ENCODE measurements around the gene CRHR1.
"Not testable (repeated sequence)": the region's sequence is repeated elsewhere in the genome, so short reads cannot be mapped to it uniquely, and the experiment has no call there.

CRHR1 gene

GRCh38 chr17:45784293-45784740 is at the start of gene CRHR1:
Gene CRHR1, plus strand, starts transcription at chr17:45784320. Its CDS starts 225 bp downstream, at chr17:45784545.
- no peaks in the 10 kb centered on the region for H3K4me1 ChIP-seq (ENCODE audit: control insufficient read depth, insufficient read depth, low read length, unreplicated experiment)
- H3K79me2 ChIP-seq (ENCODE audit: control insufficient read depth, insufficient read depth, low read length, unreplicated experiment) = no peaks in the 10 kb centered on the region
- peak within 1 kb of the TSS; percentile 48; the same call in 1 of the 2 replicates for H3K4me3 ChIP-seq (ENCODE audit: low read depth, low read length)
- peaks cover 91% of the 10 kb centered on the region for H3K27me3 ChIP-seq (ENCODE audit: insufficient read depth, low read length)
- H2AFZ ChIP-seq (ENCODE audit: low read length, unreplicated experiment) = no peak within 1 kb of the TSS
- H3K36me3 ChIP-seq (ENCODE audit: insufficient read depth, low read length) = no peaks in the 10 kb centered on the region
- no peak within 1 kb of the TSS for H3K27ac ChIP-seq (ENCODE audit: low read depth, low read length)

GRCh38 chr17:45734598-45734997 is 49.5 kb upstream of the CRHR1 start:
- H3K36me3 ChIP-seq (ENCODE audit: insufficient read depth, low read length) = no peaks in the 10 kb centered on the region
- peaks cover 64% of the 10 kb centered on the region for H3K27me3 ChIP-seq (ENCODE audit: insufficient read depth, low read length)
- no peak overlapping the region for H3K4me3 ChIP-seq (ENCODE audit: low read depth, low read length)

DNA sequence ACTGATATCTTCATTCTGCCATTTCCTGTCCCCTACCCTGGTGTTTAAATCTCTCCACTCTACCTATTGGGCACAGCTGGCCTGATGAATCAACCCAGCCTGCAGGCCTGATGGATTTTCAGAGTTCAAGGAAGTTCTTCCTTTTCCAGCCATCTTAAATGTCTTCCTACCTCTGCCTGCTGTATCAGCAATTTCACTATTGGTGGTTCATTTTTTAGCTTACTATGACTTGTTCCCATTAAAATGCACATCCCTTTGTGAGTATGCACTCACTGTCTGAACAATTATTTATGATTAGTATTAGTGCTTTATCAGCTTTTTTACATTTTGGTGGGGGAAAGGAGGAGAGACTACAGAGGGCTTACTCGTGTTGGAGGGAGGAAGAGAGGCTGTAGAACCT is 48.6 kb upstream of the CRHR1 start:
- H3K4me3 ChIP-seq (ENCODE audit: low read depth, low read length) = no peak overlapping the region
- no peaks in the 10 kb centered on the region for H3K36me3 ChIP-seq (ENCODE audit: insufficient read depth, low read length)
- no peak overlapping the region for H2AFZ ChIP-seq (ENCODE audit: low read length, unreplicated experiment)
- H3K27ac ChIP-seq (ENCODE audit: low read depth, low read length) = no peak overlapping the region
- no peaks in the 10 kb centered on the region for H3K79me2 ChIP-seq (ENCODE audit: control insufficient read depth, insufficient read depth, low read length, unreplicated experiment)
- peaks cover 71% of the 10 kb centered on the region for H3K27me3 ChIP-seq (ENCODE audit: insufficient read depth, low read length)
- no peaks in the 10 kb centered on the region for H3K4me1 ChIP-seq (ENCODE audit: control insufficient read depth, insufficient read depth, low read length, unreplicated experiment)

More at GRCh38 chr17:45734598-45734997, 49.5 kb upstream of the CRHR1 start:
- no peak overlapping the region for H3K27ac ChIP-seq (ENCODE audit: low read depth, low read length)
- no peaks in the 10 kb centered on the region for H3K79me2 ChIP-seq (ENCODE audit: control insufficient read depth, insufficient read depth, low read length, unreplicated experiment)
- no peak overlapping the region for H2AFZ ChIP-seq (ENCODE audit: low read length, unreplicated experiment)
- no peaks in the 10 kb centered on the region for H3K4me1 ChIP-seq (ENCODE audit: control insufficient read depth, insufficient read depth, low read length, unreplicated experiment)

- no peaks in the 10 kb centered on the region for H3K36me3 ChIP-seq (ENCODE audit: insufficient read depth, low read length)
- H3K79me2 ChIP-seq (ENCODE audit: control insufficient read depth, insufficient read depth, low read length, unreplicated experiment) = no peaks in the 10 kb centered on the region
- H3K4me1 ChIP-seq (ENCODE audit: control insufficient read depth, insufficient read depth, low read length, unreplicated experiment) = no peaks in the 10 kb centered on the region
- H3K27me3 ChIP-seq (ENCODE audit: insufficient read depth, low read length) = peaks cover 91% of the 10 kb centered on the region
- H3K4me3 ChIP-seq (ENCODE audit: low read depth, low read length) = no peak overlapping the region
- H3K27ac ChIP-seq (ENCODE audit: low read depth, low read length) = no peak overlapping the region
- H2AFZ ChIP-seq (ENCODE audit: low read length, unreplicated experiment) = no peak overlapping the region
Measured at GRCh38 chr17:45739786-45740185, 44.3 kb upstream of the CRHR1 start.

DNA sequence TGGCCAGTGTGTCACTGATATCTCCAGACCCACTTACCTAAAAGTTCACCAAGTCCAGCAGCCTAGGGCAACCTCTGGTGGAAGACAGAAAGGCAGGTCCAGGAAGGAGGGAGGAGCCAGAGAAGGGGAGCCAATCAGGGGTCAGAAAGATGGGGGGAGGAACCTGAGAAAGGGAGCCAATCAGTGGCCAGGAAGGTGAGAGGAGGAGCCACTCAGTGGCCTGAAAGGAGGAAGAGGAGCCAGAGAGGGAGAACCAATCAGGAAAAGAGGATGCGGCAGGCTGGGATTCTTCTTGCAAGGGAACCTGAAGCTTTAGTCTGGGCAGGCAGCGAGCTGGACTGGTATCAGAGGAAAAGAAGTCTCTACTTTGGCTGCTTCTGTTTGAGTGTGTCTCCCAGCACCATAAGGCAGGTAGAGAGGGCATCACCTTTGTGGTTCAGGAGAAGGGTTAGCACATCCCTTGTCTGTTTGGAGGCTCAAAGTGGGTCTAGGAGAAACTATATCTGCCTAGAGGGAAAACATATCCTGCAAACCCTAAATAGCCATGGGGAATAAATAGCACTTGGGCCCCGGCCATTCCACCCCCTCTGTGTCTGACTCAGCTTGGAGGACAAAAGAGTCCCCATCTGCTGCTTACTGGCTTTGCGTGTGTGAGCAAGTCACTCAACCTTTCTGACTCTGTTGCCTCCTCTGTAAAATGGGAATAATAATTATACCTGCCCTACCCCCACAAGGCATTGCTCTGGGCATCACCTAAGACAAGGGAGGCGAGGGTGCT is 43.4 kb upstream of the CRHR1 start:
- peaks cover 91% of the 10 kb centered on the region for H3K27me3 ChIP-seq (ENCODE audit: insufficient read depth, low read length)
- H2AFZ ChIP-seq (ENCODE audit: low read length, unreplicated experiment) = no peak overlapping the region
- H3K79me2 ChIP-seq (ENCODE audit: control insufficient read depth, insufficient read depth, low read length, unreplicated experiment) = no peaks in the 10 kb centered on the region
- H3K27ac ChIP-seq (ENCODE audit: low read depth, low read length) = no peak overlapping the region
- H3K36me3 ChIP-seq (ENCODE audit: insufficient read depth, low read length) = no peaks in the 10 kb centered on the region
- H3K4me3 ChIP-seq (ENCODE audit: low read depth, low read length) = no peak overlapping the region
- H3K4me1 ChIP-seq (ENCODE audit: control insufficient read depth, insufficient read depth, low read length, unreplicated experiment) = no peaks in the 10 kb centered on the region

- Histone ChIP-seq H3K79me2 (ENCODE audit: control insufficient read depth, insufficient read depth, low read length, unreplicated experiment) (no peaks in the 10 kb centered on the region), H3K4me3 (ENCODE audit: low read depth, low read length) (no peak overlapping the region), H3K4me1 (ENCODE audit: control insufficient read depth, insufficient read depth, low read length, unreplicated experiment) (no peaks in the 10 kb centered on the region), H2AFZ (ENCODE audit: low read length, unreplicated experiment) (no peak overlapping the region), H3K27ac (ENCODE audit: low read depth, low read length) (no peak overlapping the region), H3K27me3 (ENCODE audit: insufficient read depth, low read length) (peaks cover 89% of the 10 kb centered on the region), H3K36me3 (ENCODE audit: insufficient read depth, low read length) (no peaks in the 10 kb centered on the region)
Measured at GRCh38 chr17:45742251-45742650, 41.9 kb upstream of the CRHR1 start.

- Histone ChIP-seq H3K4me1 (ENCODE audit: control insufficient read depth, insufficient read depth, low read length, unreplicated experiment) (no peaks in the 10 kb centered on the region), H2AFZ (ENCODE audit: low read length, unreplicated experiment) (no peak overlapping the region), H3K36me3 (ENCODE audit: insufficient read depth, low read length) (no peaks in the 10 kb centered on the region), H3K79me2 (ENCODE audit: control insufficient read depth, insufficient read depth, low read length, unreplicated experiment) (no peaks in the 10 kb centered on the region), H3K4me3 (ENCODE audit: low read depth, low read length) (no peak overlapping the region), H3K27ac (ENCODE audit: low read depth, low read length) (no peak overlapping the region), H3K27me3 (ENCODE audit: insufficient read depth, low read length) (peaks cover 89% of the 10 kb centered on the region)
Measured at GRCh38 chr17:45743626-45744326, 40.3 kb upstream of the CRHR1 start.

DNA sequence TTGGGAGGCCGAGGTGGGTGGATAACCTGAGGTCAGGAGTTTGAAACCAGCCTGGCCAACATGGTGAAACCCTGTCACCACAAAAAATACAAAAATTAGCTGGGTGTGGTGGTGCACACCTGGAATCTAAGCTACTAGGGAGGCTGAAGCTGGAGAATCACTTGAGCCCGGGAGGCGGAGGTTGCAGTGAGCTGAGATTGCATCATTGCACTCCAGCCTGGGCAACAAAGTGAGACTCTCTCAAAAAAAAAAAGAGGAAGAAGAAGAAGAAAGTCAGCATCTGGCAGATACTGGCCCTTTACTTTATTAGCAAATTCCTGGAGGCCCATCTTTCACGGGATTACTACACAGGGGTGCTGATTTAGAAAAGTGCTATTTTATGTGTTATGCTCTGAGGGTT is 39.3 kb upstream of the CRHR1 start:
- H3K4me3 ChIP-seq (ENCODE audit: low read depth, low read length); H3K79me2 ChIP-seq (ENCODE audit: control insufficient read depth, insufficient read depth, low read length, unreplicated experiment); H3K36me3 ChIP-seq (ENCODE audit: insufficient read depth, low read length); H2AFZ ChIP-seq (ENCODE audit: low read length, unreplicated experiment); H3K4me1 ChIP-seq (ENCODE audit: control insufficient read depth, insufficient read depth, low read length, unreplicated experiment); H3K27ac ChIP-seq (ENCODE audit: low read depth, low read length): not testable (repeated sequence)
- H3K27me3 ChIP-seq (ENCODE audit: insufficient read depth, low read length) = peaks cover 91% of the 10 kb centered on the region

GRCh38 chr17:45745601-45746494 is 38.3 kb upstream of the CRHR1 start:
- Histone ChIP-seq H3K36me3 (ENCODE audit: insufficient read depth, low read length) (no peaks in the 10 kb centered on the region), H3K4me3 (ENCODE audit: low read depth, low read length) (no peak overlapping the region), H2AFZ (ENCODE audit: low read length, unreplicated experiment) (no peak overlapping the region), H3K27ac (ENCODE audit: low read depth, low read length) (no peak overlapping the region), H3K4me1 (ENCODE audit: control insufficient read depth, insufficient read depth, low read length, unreplicated experiment) (no peaks in the 10 kb centered on the region), H3K27me3 (ENCODE audit: insufficient read depth, low read length) (peaks cover 91% of the 10 kb centered on the region), H3K79me2 (ENCODE audit: control insufficient read depth, insufficient read depth, low read length, unreplicated experiment) (no peaks in the 10 kb centered on the region)

DNA sequence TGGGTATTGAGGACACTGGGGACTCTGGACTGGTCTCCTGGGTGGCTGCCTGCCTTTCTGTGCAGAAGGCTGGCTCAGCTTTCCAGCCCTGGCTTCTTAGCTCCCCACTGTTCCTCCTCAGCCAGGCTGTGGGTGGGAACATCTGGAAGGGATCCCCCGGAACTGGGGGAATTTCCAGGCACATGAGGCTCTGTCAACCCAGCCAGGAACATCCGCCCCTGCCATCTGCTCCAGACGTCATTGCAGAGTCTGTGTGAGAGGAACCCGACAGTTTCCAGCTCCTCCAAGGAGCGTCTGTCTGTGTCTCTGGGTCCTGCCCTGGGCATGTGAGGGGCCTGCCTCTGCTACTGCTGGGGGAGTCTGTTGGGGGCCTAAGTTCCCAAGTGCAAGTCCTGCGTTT is 36.2 kb upstream of the CRHR1 start:
- peaks cover 91% of the 10 kb centered on the region for H3K27me3 ChIP-seq (ENCODE audit: insufficient read depth, low read length)
- H2AFZ ChIP-seq (ENCODE audit: low read length, unreplicated experiment) = no peak overlapping the region
- no peaks in the 10 kb centered on the region for H3K79me2 ChIP-seq (ENCODE audit: control insufficient read depth, insufficient read depth, low read length, unreplicated experiment)
- no peak overlapping the region for H3K27ac ChIP-seq (ENCODE audit: low read depth, low read length)
- H3K36me3 ChIP-seq (ENCODE audit: insufficient read depth, low read length) = no peaks in the 10 kb centered on the region
- no peak overlapping the region for H3K4me3 ChIP-seq (ENCODE audit: low read depth, low read length)
- H3K4me1 ChIP-seq (ENCODE audit: control insufficient read depth, insufficient read depth, low read length, unreplicated experiment) = no peaks in the 10 kb centered on the region

Measured in ACC112 (cell line).